HT-29 (cell line): ENCODE data around the gene TRIM32. TPM values are rescaled to one million over a fixed set of nuclear protein-coding genes. Genes with fewer than 3 reads are reported as not detected.

Source experiments
- DNase-seq: peaks from one replicate; pipeline ENCODE4 v3.0.0-alpha.2; 2015; ENCODE audit warnings: low spot score
- total RNA-seq: library from RNA; depleted of rRNA; stranded (reverse); fragments of >200 nt; shearing (Covaris generic); gene quantifications from 2 replicates; pipeline ENCODE4 v1.2.3, GENCODE V29; 2014; rRNA removed

TRIM32 gene
- 17.6 and 17.8 TPM in 2 replicates for total RNA-seq

DNA sequence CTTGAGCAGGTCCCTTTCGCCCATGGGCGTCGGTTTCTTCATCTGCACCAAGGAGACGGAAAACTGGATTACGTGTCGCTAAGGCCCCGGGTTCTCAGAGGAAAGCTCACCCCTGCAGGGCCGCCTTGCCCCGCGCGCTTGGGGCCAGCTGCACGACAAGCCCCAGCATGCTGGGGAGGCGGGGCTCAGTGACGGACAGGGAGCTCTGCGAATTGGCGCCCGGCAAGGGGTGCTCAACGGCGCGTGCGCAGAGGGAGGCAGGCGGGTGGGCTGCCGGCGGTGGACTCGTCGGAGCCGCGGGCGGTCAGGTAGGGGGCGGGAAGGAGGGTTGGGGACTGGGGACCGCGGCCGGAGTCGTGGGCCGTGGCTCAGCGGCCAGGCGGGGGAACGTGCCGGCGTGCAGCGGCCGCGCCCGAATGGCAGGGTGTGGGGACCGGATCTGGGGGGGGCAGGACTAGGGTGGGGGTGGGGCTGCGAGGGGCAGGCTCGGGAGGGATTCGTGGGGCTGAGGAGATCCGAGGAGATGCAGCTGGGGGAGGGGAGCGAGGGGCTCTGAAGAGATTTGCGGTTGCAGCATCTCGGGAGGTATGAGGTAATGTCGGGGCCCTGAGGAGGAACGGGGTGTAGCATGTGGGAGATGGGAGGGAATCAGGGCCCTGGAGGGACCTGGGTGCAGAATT, at the start of gene TRIM32:
TSS of gene TRIM32 (plus strand) at position 232 of the 680 bp plus-strand sequence. CDS start 10,438 bp downstream, outside the sequence.
- peak; percentile 82 for DNase-seq

GRCh38 chr9:116639251-116639741, 47.8 kb upstream of the TRIM32 start:
- no peak for DNase-seq

GRCh38 chr9:116641292-116642059, 45.6 kb upstream of the TRIM32 start:
- no peak for DNase-seq

DNA sequence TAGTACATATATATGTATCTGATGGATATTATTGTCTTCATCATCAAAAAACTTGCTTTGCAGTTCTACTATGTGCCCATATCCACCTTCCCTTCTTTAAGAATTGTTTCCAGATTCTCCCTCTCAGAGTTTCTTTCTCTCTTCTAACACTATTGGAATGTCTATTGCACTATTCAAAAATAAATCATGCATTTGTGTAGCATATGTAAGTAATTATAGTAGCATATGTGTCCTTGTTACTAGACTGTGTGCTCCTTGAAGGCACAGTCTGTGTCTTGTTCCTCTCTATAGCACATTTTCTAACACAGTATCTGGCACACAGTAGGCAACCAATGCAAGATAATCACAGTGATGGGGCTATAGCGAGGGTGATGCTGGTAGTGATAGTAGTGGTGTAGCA, 43.4 kb upstream of the TRIM32 start:
- DNase-seq = no peak

GRCh38 chr9:116644091-116644688, 42.9 kb upstream of the TRIM32 start:
- DNase-seq = no peak

DNA sequence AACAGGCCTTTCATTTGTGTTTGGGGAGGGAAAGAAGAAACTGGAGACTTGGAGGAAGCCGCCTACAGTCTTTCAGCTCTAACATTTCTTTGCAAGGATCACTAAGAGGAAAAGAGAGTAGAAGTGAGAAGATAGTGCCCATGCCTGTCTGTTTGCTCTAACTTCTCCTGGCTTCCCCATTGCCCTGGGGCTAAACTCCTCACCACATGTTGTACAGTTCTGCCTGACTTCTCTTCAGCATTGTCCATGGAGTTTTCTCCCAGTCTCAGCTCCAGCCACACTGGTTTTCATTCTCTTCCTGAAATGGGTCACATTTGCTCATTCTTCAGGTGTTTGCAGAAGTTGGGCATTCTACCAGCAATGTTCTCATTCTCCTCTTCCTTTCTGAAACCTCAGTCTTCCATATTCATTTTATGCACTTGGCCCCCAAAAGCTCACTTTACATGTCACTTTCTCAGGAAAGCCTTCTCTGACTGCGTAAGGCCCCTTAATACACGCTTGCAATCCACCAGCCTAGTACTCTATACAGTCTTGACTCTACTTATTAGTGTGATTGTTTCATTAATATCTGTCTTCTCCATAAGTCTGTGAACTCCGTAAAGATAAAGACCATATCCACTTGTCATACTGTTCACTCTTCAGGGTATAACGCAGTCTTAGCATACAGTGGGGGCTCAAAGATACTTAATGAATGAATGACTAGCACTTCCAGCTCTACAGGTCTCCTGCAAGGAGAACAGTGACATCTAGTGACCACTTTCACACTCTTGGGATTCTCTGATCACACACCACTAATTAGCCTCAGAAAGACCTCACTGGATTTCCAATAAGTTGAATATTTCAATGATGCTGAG, 40.2 kb upstream of the TRIM32 start:
- DNase-seq = peak; percentile 43

GRCh38 chr9:116647515-116647809, 39.6 kb upstream of the TRIM32 start:
- DNase-seq = no peak

DNA sequence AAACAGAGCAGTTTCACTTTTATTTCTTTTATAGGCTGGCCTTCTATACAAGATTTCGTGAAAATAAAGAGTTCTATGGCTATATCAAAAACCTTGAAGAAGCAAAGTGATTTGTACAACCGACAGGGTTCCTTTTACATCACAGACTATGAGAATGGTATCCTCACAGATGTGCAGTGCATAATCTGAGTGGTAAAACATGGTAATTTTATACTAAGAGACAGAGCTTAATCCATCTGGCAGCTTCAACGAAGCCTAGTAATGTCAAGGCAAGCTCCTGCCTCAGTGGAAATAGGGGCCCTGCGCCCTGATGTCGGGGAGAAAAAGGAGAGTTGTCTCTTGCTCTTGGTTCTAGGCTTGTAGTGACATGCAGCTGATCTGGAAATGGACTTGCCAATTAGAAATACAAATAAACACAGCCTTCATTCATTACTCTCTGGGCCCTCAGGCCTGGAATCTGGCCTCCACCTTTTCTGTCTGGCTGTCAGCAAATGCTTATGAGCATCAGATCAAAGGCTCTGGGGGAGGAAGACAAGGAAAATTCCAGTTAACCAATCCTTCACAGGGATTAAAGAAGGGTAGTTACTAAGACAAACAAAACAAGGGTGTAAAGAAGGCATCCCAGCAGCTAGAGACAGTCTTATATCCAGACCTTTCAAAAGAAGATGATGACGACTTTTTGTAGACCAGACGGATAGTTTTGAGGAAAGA, 33.6 kb upstream of the TRIM32 start:
- DNase-seq = no peak

- DNase-seq = no peak
Measured at GRCh38 chr9:116654059-116654355, 33.1 kb upstream of the TRIM32 start.

- no peak for DNase-seq
Measured at GRCh38 chr9:116656501-116656971, 30.6 kb upstream of the TRIM32 start.

DNA sequence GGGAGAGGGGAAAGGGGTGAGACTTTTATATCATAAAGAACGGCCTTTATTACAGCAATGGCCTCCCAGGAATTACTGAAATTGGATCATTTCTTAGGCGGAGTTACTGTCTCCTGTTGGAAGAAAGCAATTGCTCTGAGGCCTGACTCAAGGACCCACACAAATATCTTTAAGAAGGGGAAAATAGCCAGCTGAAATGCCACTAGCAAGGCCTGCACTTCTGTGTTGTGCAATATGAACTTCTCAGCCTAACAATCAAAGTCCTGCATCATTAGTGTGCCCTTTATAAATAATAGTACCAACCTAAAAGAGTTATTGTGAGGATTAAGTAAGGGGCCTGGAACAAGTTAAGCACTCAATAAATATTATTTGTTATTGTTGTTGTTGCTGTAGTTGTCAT, 30.1 kb upstream of the TRIM32 start:
- DNase-seq = no peak

GRCh38 chr9:116658265-116658664, 28.8 kb upstream of the TRIM32 start:
- DNase-seq = no peak

DNA sequence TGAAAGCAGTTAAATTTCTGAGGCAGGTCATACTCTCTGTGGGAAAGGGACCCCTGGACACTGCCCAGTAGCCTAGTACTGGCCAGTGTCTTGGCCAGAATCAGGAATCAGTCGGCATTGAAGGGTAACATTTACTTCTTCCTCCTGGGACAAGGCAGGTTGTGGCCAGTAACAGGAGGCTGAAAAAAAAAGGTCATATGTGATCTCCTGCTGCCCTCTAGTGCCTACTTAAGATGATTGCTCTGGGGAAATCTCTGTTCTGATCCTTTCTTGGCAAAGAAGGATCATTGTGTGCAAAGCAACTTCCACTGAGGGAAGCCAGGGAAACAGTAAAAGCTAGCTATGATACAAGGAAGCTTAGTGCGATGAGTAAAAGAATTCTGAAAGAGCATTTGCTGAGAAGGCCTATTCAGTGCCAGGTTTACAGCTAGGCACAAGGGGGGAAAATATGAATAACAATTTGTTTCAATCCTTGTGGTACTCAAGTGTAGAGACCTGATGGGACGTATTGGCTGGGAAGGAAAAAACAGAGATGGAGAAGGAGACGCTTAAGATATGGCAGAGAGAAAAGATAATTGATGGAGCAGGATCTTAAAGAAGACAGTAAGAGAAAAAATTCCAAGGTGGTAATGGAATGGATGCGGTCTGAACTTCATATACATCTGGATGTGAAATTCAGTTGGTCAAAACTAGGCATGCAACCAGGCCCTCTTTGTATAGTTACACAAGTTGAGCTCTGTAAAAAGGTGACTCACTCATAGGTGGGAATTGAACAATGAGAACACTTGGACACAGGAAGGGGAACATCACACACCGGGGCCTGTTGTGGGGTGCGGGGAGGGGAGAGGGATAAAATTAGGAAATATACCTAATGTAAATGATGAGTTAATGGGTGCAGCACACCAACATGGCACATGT, 25.8 kb upstream of the TRIM32 start:
- peak; percentile 67 for DNase-seq

DNA sequence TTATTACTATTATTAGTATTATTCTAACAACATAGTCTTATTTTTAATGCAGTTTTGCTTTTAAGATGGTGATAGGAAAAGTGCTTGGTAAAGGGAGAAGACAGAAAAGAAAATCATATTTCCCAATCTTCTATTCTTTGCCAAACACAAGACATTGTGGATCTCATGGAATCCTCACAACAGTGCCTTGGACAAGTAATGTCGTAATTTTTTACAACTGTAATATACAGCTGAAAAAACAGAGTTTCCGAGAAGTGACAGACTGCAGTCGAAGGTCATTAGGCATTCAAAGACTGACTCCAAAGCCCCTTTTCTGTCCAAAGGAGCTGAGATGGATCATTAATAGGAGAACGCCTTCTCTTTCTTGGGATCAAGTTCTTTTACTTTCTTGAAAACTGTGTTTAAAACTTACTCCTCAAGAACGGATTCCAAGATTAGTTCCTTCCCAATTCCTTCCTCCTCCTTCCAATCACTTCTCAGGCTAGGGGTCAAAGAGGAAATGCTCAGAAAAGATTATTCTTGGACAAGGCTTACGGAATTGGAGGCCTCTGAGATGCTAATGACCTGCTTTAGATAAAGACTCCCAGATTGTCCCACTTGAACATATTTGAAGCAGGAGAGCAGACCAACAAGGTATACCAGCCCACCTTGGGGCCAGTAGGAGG, 24.3 kb upstream of the TRIM32 start:
- DNase-seq = no peak

DNA sequence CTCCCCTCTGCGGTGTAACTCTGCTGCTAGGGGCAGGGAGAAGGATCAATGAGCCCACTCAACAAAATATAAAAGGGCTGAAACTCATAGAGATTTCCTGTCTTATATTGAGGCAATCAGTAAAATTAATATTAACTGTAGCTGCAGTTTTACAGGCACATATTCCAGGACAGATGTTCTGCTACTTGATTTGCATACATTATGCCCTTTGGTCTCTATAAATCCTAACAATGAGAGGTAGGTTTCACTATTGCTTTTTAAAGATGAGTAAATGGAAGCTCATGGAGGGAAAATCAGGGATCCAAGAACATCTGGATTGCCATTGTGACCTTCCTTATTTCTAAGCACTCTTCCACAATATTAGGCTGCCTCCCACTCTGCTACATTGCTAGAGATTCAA, 23.5 kb upstream of the TRIM32 start:
- DNase-seq = no peak

GRCh38 chr9:116668970-116669695, 18.0 kb upstream of the TRIM32 start:
- no peak for DNase-seq

DNA sequence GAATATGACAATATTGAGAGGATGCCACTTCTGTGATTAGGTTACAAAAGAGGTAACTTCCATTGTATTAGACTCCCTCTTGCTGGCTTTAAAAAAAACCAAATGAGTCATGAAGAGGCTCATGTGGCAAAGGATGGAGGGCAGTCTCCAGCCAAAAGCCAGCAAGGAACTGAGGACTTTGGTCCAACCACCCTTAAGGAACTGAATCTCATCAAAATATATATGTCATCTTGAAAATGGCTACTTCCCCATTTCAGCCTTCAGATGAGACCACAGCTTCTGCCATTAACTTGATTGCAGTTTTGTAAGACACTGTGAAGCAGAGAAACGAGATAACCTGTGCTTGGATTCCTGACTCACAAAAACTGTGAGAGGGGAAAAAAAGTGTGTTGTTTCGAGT, 15.5 kb upstream of the TRIM32 start:
- DNase-seq = no peak

DNA sequence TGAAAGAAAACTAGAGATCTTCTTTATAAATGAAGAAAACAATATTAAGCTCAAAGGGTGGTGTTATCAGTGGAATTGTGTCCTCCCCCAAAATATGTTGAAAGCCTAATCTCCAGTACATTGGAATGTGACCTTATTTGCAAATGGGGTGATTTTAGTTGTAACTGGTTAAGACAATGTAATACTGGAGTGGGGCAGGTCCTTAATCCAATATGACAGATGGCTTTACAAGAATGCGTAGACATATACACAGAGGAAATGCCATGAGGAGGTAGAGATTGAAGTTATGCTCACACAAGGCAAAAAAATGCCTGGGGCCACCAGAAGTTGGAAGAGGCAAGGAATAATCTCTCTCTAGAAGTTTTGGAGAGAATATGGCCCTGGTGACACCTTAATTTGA, 13.7 kb upstream of the TRIM32 start:
- DNase-seq = no peak
